ENCODE results near the gene YTHDF1.
"Not testable (repeated sequence)": the region's sequence is repeated elsewhere in the genome, so short reads cannot be mapped to it uniquely, and the experiment has no call there.

The YTHDF1 gene

DNA sequence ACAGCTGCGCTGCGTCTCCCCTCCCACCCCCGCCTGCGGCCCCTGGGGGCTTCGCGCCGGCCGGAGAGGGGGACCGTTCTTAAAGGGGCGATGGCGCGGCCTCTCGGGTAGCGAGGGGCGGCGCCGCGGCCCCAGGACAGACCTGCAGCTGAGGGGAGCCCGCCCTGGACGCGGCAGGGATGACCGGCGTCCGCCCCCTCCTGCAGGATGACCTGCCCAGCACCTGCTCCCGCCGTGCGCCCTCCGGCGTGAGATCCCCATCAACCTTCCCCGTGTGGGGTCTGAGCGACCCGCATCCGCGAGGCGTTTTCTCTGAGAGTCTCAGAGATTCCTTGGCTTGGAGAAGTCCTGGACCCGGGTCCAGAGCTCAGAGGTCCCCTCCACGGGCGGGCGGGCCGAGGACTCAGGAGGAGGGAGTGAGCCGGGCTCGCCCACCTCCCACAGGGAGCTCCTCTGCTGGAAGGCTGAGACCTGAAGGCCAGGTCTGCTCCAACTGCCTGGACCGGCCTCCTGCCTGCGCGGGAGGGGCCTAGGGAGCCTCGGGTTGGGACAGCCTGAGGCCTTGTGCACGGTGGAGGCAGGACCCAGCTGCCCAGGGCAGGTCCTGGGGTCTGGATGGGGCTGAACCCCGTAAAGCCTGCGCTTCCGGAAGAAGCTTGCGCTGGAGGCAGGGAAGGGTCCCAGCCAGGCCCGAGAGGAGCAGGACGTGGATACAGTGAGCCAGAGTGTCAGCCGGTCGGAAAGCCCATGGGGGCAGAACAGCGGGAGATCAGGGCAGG, 38.9 kb upstream of the YTHDF1 start:
- Mint-ChIP-seq H3K4me3 (no peak overlapping the region), H3K27me3 (ENCODE audit: low read depth) (peaks cover 29% of the 10 kb centered on the region), H3K36me3 (ENCODE audit: low read depth) (no peaks in the 10 kb centered on the region), H3K27ac (no peak overlapping the region), H3K9me3 (no peaks in the 10 kb centered on the region), H3K4me1 (ENCODE audit: low read depth) (no peaks in the 10 kb centered on the region)
- DNase-seq (ENCODE audit: low spot score): no peak

DNA sequence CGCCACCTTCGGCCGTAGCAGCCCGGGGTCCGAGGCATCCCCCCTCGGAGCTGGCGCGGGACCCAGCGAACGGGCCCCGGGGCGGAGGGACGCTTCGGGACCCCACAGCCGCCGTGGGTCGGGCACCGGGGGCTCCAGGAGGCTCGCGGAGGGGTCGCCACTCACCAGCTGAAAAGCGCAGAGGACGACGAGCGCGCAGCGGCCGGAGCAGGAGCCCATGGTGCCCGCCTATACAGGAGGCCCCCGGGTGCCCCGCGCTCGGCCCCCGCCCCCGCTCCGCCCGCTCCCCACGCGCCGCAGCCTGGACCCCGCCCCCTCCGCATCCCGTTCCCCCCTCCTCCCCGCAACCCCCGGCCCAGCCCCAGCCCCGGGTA, 38.3 kb upstream of the YTHDF1 start, which contains the start of gene NKAIN4:
Gene NKAIN4, minus strand, starts transcription at position 232 of the 374 bp plus-strand sequence. Its CDS starts 13 bp downstream, at position 219.
- Mint-ChIP-seq H3K27me3 (ENCODE audit: low read depth) (peaks cover 29% of the 10 kb centered on the region), H3K4me3 (no peak within 1 kb of the TSS), H3K4me1 (ENCODE audit: low read depth) (no peaks in the 10 kb centered on the region), H3K9me3 (no peaks in the 10 kb centered on the region), H3K27ac (no peak within 1 kb of the TSS), H3K36me3 (ENCODE audit: low read depth) (no peaks in the 10 kb centered on the region)
- no peak for DNase-seq (ENCODE audit: low spot score)

DNA sequence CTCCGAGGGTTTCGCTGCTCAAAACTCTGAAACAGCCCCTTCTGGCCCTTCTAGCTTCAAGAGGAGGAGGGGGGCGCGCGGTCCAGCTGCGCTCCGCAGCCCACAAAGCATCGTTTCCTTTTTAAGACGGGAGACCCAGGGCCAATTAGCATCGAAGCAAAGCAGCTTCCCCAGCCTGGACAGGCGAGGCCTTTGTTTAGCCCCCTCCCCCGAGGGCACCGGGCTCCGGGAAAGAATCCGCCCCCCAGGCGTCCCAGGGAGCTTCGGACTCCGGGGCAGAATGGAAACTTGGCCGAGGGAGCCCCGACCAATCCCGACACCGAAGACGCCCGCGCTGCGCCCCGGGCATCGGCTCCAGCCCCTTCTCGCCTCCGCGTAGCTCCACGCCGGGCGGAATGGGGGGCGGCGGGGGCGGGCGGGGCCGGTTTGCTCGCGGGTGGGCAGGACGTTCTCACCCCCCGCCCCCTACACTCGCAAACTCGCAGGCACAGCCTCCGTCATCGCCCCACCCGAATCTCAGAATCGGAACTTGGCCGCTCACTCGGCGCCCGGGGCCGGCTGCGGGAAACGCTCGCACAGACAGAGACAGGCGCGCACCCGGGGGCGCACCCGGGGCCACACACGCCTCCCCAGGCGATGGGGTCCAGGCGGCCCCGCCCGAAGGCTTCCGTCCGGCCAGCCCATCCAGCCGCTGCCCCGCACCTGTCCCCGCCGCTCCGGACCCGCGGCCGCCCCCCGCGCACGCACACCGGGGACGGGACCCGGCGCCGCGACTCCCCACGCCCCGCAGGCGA, 37.7 kb upstream of the YTHDF1 start:
- H3K27ac Mint-ChIP-seq: no peak overlapping the region
- no peak for DNase-seq (ENCODE audit: low spot score)
- no peaks in the 10 kb centered on the region for H3K4me1 Mint-ChIP-seq (ENCODE audit: low read depth)
- no peaks in the 10 kb centered on the region for H3K9me3 Mint-ChIP-seq
- H3K36me3 Mint-ChIP-seq (ENCODE audit: low read depth): no peaks in the 10 kb centered on the region
- H3K4me3 Mint-ChIP-seq: no peak overlapping the region
- H3K27me3 Mint-ChIP-seq (ENCODE audit: low read depth): peaks cover 33% of the 10 kb centered on the region

DNA sequence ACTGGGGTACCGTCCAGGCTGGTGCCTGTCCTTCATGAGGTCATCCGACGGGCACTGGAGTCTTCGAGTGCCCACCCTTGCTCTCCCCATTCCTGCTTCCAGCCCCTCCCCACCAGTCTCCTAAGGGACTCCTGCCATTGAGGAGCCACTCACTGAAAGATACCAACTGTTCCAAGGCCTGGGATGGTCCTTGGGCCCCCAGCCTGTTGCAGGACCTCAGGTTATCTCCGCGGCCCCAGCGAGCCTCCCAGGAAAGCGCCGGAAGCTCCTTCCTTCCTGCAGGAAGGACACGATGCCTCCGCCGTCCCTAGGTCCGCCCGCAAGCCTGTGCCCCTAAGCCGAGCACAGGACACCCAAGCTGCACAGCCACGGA, 37.1 kb upstream of the YTHDF1 start:
- Mint-ChIP-seq H3K27me3 (ENCODE audit: low read depth) (peaks cover 37% of the 10 kb centered on the region), H3K36me3 (ENCODE audit: low read depth) (no peaks in the 10 kb centered on the region), H3K9me3 (no peaks in the 10 kb centered on the region), H3K4me3 (no peak overlapping the region), H3K4me1 (ENCODE audit: low read depth) (no peaks in the 10 kb centered on the region), H3K27ac (no peak overlapping the region)
- no peak for DNase-seq (ENCODE audit: low spot score)

DNA sequence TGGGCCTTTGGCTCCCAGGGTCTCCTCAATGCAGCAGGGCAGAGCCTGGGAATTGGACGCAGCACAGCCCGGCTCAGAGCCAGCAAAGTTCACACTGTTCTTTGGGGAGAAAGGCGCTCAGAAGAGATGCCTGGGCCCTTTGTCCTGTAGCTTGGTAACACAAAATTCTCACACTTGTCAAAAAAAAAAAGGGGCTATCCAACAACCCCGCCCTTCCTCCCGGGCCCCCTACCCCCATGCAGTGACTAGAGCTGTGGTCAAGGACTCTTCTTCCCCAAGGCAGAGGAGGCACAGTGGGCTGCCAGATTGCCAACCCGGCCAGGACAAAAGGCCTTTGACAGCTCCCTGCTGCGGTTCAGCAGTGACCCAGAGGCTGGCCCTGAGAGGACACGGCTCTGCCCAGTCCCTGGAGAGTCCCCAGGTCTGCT, 36.4 kb upstream of the YTHDF1 start:
- Mint-ChIP-seq H3K9me3 (no peaks in the 10 kb centered on the region), H3K36me3 (ENCODE audit: low read depth) (no peaks in the 10 kb centered on the region), H3K4me1 (ENCODE audit: low read depth) (no peaks in the 10 kb centered on the region), H3K4me3 (no peak overlapping the region), H3K27ac (no peak overlapping the region), H3K27me3 (ENCODE audit: low read depth) (peaks cover 37% of the 10 kb centered on the region)
- no peak for DNase-seq (ENCODE audit: low spot score)

DNA sequence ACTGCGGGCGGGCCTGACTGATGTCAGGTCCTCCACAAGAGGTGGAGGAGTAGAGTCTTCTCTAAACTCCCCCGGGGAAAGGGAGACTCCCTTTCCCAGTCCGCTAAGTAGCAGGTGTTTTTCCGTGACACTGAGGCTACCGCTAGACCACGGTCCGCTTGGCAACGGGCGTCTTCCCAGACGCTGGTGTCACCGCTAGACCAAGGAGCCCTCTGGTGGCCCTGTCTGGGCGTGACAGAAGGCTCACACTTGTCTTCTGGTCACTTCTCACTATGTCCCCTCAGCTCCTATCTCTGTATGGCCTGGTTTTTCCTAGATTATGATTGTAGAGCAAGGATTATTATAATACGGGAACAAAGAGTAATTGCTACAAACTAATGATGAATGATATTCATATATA, 35.4 kb upstream of the YTHDF1 start:
- not testable (repeated sequence) for H3K9me3 Mint-ChIP-seq; DNase-seq (ENCODE audit: low spot score); H3K36me3 Mint-ChIP-seq (ENCODE audit: low read depth); H3K4me1 Mint-ChIP-seq (ENCODE audit: low read depth); H3K4me3 Mint-ChIP-seq; H3K27ac Mint-ChIP-seq
- H3K27me3 Mint-ChIP-seq (ENCODE audit: low read depth): peaks cover 37% of the 10 kb centered on the region

DNA sequence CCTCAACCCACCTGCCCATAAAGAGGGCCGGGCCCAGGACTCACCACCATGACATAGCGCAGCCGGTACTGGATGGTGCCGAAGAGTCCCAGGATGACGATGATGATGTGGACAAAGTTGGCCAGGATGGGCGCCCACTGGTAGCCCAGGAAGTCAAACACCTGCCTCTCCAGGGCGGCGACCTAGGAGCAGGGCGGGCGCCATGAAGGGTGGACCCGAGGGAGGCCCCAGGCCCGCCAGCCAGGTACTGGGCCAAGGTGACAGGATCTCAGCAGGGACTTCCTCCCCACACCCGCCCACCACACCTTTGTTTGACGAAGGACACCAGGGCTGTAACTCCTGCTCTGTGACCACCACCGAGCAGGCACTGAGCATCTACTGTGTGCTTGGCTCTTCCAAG, 34.0 kb upstream of the YTHDF1 start:
- H3K4me3 Mint-ChIP-seq: no peak overlapping the region

DNA sequence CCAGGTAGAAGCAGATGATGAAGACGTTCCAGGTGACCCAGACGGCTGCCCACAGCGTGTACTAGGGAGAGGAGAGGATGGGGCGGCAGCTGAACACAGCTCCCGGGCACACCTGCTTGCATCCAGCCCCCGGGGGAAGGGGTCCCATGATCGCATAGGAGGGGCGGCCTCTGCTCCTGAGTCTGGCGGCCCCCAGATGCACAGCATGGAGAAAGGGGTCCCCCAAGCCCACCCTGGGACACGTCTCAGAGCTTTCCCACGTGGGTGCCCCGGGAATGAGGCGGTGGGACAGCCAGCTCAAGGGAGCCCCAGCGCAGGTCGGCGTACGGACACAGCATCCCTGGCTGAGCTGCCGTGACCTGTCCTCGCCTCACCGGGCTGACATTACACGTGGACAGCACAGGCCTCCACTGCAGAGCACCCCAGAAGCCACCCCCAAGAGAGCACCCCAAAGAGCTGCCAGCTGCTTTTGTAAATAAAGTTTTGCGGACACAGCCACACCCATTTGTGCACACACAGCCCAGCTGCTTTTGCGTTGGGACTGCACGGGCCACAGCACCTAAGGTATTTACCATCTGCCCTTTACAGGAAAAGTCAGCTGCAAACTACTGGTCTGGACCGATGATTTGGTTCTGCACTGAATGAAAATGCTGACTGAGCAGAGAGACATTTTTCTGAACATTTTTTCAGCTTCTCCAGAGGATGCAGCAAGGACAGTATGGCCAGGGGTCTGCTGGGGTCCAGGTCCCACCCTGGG, 33.1 kb upstream of the YTHDF1 start:
- no peak overlapping the region for H3K4me3 Mint-ChIP-seq
- H3K27ac Mint-ChIP-seq: no peak overlapping the region
- no peaks in the 10 kb centered on the region for H3K36me3 Mint-ChIP-seq (ENCODE audit: low read depth)
- H3K27me3 Mint-ChIP-seq (ENCODE audit: low read depth): peaks cover 30% of the 10 kb centered on the region
- no peaks in the 10 kb centered on the region for H3K9me3 Mint-ChIP-seq
- no peaks in the 10 kb centered on the region for H3K4me1 Mint-ChIP-seq (ENCODE audit: low read depth)
- DNase-seq (ENCODE audit: low spot score): no peak

More for the DNA sequence above, 34.0 kb upstream of the YTHDF1 start:
- no peaks in the 10 kb centered on the region for H3K4me1 Mint-ChIP-seq (ENCODE audit: low read depth)
- no peak overlapping the region for H3K27ac Mint-ChIP-seq
- no peak for DNase-seq (ENCODE audit: low spot score)
- H3K36me3 Mint-ChIP-seq (ENCODE audit: low read depth): no peaks in the 10 kb centered on the region
- no peaks in the 10 kb centered on the region for H3K9me3 Mint-ChIP-seq
- H3K27me3 Mint-ChIP-seq (ENCODE audit: low read depth): peaks cover 33% of the 10 kb centered on the region

DNA sequence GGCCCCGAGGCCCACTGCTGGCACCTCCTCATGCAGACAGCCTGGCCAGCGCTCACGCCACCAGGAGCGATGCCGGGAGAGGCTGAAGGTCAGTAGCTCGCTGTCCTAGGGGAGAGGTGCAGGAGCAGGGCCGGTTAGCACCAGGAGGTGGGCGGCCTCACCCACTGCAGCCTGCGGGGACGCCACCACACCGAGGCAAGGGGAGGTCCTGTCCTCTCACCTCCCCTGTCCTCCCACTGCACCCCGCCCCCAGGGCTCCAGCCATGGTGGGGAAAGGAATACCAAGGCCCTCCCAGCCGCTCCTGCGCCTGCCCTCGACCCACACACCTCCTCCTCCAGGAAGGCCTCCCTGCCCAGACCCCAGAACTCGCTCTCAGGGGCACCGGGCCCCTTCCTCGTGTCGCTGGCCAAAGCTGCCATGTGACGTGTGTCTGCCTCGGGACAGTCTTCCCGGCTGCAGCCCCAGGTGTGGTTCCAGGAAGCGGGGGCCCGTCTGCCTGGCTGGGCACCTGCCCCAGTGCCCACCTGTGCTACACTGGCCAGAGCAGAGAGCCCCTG, 31.8 kb upstream of the YTHDF1 start:
- Mint-ChIP-seq H3K4me3 (no peak overlapping the region), H3K4me1 (ENCODE audit: low read depth) (no peaks in the 10 kb centered on the region), H3K27me3 (ENCODE audit: low read depth) (peaks cover 25% of the 10 kb centered on the region), H3K27ac (no peak overlapping the region), H3K9me3 (no peaks in the 10 kb centered on the region), H3K36me3 (ENCODE audit: low read depth) (no peaks in the 10 kb centered on the region)
- DNase-seq (ENCODE audit: low spot score): no peak

DNA sequence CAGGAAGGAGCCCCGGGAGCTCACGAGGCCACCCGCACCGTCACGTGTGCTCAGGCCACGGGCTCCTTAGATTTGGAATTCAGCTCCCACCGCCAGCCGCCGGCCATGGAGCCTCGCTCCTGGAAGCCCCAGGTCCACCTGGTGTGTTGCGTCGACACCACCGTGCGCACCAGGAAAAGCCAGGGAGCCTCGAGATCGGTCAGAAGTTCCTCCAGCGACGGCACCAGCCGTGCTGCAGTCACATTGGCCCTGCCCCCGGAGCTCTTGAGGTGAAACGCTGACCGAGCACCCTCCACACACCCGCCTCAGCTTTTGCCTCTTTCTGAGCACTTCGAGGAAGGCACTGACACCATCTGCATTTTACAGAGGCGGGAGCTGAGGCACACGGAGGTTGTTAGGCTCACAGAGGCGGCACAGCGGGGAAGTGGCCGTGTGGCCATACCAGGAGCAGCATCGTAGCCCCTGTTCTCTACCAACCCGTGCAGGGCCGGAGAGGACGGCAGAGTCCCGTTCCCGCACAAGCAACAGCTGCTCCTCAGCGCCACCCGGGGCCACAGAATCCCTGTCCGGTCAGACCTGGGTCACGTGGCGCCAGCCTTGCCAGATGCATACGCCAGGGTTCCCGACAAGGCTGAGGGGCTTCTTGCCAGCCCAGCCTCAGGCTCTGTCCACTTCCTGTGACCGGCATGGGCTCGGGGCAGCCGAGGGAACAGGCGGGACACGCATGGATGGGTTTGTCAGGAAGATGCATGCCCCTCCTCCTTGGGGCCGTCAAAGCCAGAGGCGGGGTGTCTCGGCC, 30.8 kb upstream of the YTHDF1 start:
- Mint-ChIP-seq H3K4me3 (no peak overlapping the region), H3K27ac (no peak overlapping the region), H3K27me3 (ENCODE audit: low read depth) (peaks cover 16% of the 10 kb centered on the region), H3K4me1 (ENCODE audit: low read depth) (no peaks in the 10 kb centered on the region), H3K36me3 (ENCODE audit: low read depth) (no peaks in the 10 kb centered on the region), H3K9me3 (no peaks in the 10 kb centered on the region)
- DNase-seq (ENCODE audit: low spot score): no peak

DNA sequence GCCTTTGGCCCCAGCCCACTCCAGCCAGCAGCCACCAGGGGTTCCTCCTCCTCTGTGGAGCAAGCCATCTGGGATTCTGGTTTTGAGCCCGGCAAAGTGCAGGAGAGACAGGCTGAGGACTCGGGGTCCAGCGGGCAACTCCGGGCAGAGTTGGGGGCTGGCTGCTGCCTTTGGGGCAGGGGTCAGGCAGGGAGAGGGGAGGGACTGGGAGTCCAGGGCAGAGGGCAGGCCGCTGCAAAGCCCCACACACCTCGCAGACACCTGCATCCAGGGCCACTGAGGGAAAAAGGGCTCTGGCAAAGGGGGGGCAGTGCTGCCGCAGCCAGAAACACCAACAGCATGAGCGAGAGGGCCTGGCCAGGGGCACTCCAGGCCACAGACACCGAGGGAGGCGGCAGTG, 28.5 kb upstream of the YTHDF1 start:
- Mint-ChIP-seq H3K4me3 (no peak overlapping the region), H3K4me1 (ENCODE audit: low read depth) (no peaks in the 10 kb centered on the region), H3K36me3 (ENCODE audit: low read depth) (no peaks in the 10 kb centered on the region), H3K27me3 (ENCODE audit: low read depth) (peaks cover 16% of the 10 kb centered on the region), H3K9me3 (no peaks in the 10 kb centered on the region), H3K27ac (no peak overlapping the region)
- DNase-seq (ENCODE audit: low spot score): no peak

DNA sequence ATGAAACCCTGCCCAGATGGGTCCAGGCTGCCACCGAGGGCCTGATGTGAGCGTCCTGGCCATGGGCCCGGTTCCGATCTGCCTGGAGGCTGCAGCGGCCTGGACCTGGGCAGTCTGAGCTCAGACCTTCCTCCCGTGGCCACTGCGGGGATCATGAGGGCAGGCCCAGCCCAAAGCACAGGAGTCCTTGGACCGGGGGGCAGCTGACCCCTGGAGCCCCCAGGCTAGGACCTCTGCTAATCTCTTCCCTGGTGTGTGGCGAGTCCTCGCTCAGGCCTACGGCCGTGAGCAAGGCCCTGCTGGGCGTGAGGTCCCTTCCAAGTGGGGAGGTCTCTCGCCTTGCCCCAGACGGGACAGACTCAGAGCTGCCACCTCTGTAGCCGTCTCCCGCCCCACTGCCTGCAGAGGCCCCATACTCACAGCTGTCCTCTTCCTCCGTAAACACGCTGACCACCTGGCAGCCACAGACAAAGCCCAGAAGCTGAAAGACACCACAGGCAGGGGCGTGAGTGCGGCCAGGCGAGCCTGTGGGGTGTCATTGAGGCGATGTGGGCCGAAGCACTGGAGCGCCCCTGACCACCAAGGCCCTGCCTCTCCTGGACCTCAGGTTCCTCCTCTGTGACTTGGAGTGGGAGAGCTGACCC, 27.8 kb upstream of the YTHDF1 start:
- Mint-ChIP-seq H3K27me3 (ENCODE audit: low read depth) (peaks cover 13% of the 10 kb centered on the region), H3K36me3 (ENCODE audit: low read depth) (no peaks in the 10 kb centered on the region), H3K27ac (no peak overlapping the region), H3K4me3 (no peak overlapping the region), H3K4me1 (ENCODE audit: low read depth) (no peaks in the 10 kb centered on the region), H3K9me3 (no peaks in the 10 kb centered on the region)
- DNase-seq (ENCODE audit: low spot score): no peak

DNA sequence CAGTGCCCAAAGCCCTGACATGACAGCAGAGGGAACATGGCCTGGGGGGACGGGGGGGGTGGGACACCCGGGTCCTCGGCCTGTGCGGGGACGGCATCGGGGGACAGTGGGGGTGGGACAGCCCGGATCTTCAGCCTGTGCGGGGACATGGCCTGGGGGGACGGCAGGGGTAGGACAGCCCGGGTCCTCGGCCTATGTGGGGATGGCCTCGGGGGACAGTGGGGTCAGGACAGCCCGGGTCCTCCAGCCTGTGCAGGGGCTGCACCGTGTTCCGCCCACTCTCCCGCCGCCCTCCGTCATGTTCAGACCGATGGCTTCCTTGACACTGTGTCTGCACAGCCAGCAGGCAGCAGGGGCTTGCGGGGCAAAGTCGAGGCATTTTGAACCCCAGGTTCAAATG, 26.8 kb upstream of the YTHDF1 start:
- Mint-ChIP-seq H3K9me3 (no peaks in the 10 kb centered on the region), H3K4me1 (ENCODE audit: low read depth) (no peaks in the 10 kb centered on the region), H3K27me3 (ENCODE audit: low read depth) (peaks cover 8% of the 10 kb centered on the region), H3K27ac (no peak overlapping the region), H3K4me3 (no peak overlapping the region), H3K36me3 (ENCODE audit: low read depth) (no peaks in the 10 kb centered on the region)
- no peak for DNase-seq (ENCODE audit: low spot score)
